ENCODE data around the gene OR7A5.

- TF ChIP-seq CTCF (conservative IDR thresholded peaks at IDR 0.05; ENCODE audit: low read length) = no peak
- TF ChIP-seq EZH2phosphoT487 (IDR thresholded peaks at IDR 0.05; ENCODE audit: borderline replicate concordance, low read depth, low read length) = no peak
These were observed 16.4 kb downstream of the OR7A5 start for GRCh38 chr19:14818588-14818987.
